ENCODE data around the gene SHANK2. TPM values are rescaled to one million over a fixed set of nuclear protein-coding genes. Genes with fewer than 3 reads are reported as not detected.

The SHANK2 gene
- total RNA-seq, 1 donor from 2014 or later = 18.0 TPM

DNA sequence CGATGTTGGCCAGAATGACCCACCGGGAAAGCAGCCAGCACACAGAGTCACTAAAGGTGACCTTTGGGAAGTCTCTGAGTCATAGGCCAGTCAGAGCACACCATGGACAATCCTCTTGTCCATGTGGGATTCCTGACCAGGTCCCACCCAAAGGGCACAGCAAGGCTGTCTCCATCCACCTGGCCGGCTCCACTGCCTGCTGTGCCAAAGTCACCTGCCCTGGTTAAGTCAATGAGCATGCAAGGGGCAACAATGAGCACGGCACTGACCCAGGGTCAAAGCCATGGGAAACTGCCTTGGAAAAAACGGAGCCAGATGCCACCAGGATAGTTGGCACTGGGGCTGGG is 49.8 kb downstream of the SHANK2 start:
- DNase-seq (ENCODE audit: low spot score) = no peak

Other genes with a start within 250 kb of the SHANK2 start
- 161 TPM for gene DHCR7, start 195.8 kb upstream of the SHANK2 start, total RNA-seq
- 121 TPM for gene NADSYN1, start 200.6 kb upstream of the SHANK2 start, total RNA-seq